NCI-H1092 (cell line): ENCODE measurements around the gene KLHDC4.

Source experiments
- DNase-seq: peaks from one replicate; lab custom pipeline; 2025; lab: John Stamatoyannopoulos, UW

KLHDC4 gene

GRCh38 chr16:87698676-87699199, 67.0 kb downstream of the KLHDC4 start:
- DNase-seq = no peak

DNA sequence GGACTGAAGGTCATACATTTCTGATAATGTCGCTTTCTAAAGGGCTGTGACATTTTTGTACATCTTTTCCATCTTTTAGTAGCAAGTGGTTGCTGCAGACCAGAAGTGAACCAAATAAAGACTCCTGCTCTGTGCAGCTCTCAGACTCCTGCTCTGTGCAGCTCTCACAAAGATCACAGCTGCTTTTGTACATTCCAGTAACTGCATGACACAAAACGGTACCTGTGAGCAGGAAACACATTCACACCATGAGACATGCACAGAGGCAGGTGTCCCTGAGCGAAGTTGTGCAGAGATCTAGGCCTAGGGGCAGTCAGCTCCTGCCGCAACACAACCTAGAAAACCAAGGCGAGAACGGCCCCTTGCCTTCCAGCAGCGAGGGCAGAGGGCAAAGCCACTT, 67.5 kb downstream of the KLHDC4 start:
- no peak for DNase-seq

GRCh38 chr16:87697792-87698191, 68.0 kb downstream of the KLHDC4 start:
- no peak for DNase-seq

DNA sequence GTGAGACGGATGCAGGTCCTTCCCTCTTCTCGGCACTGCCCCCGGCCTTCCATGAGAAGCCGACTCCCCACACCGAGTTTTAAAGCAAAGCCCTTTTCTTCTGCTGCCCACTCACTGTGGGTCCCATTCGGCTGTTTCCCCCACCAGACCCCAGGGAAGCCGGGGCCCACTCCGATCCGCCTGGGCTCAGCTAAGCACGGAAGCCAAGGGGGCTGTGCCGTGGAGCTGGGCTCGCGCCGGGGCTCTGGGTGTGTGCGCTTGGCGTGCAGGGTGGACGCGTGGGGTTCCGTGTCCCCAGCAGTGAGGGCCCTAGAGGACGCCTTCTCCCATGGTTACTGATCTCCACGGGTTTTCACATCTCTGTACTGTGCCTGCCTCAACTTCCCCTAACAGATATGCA, 68.5 kb downstream of the KLHDC4 start:
- DNase-seq = no peak

DNA sequence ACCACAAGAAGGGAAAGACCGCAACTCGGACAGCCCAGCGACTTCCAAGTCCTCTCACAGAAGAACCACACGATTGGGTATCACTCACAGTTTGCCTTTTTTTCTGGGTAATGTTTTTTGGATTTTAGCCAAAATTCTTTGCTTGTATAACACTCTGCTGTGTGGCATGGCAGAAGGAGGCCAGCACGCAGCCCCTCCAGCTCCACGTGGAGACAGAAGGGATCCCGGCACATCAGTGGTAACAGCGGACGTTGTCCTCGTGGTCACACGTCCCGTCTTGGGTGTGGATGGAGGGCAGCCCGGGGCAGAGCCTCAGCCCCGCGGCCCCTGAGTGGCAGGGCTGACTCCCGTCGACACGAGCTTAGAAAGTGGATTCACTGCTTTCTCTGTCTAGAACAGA, 69.1 kb downstream of the KLHDC4 start:
- no peak for DNase-seq

DNA sequence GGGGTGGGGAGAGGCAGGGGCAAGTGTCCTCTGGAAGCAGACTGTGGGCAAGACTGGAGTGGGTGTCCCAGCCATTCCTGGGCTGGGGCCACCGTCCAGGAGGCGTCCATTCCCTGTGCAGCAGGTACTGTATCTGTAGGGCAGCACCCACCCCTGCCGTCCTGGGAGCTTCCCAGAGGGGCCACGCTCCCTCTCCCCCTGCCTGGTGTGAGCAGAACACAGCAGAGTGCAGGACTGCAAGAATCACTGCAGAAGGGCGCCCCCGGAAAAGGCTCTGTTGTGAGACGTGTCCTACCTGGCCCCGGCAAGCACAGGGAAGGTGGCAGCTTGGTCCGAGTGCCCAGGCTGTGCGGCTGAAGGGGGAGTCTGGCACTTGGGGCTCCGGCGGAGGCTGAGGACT, 70.3 kb downstream of the KLHDC4 start:
- DNase-seq = no peak

DNA sequence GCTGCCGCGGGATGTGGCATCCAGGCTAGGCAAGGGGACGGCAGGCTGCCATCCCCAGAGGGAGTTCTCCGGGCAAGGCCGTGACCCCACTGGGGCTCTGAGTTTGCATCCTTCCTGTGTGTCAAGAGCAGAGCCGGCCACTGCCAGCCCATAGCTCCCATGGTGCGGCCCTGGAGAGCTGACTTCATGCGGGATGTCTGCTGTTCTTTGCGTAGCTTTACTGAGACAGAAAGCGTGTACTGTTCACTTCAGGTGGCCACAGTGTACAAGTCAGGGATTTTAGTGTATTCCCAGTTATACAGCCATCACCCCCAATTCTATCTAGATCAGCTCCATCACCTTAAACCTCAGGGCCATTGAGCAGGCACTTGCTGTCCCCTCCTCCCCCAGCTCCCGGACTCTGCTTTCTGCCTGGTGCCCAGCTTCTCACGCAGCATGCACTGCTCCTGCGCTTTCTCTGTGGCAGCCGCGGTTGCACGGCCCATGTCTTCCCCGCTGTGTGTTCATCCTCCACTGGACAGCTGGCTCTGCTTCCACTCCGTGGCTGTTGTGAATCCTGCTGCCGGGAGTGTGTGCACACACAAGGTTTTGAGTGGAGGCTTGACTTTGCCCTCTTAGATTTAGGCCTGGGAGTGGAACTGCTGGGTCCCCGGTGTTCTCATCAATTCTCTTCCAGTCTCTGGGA, 71.2 kb downstream of the KLHDC4 start:
- no peak for DNase-seq

- no peak for DNase-seq
Observed at GRCh38 chr16:87693827-87694226, 72.0 kb downstream of the KLHDC4 start.

- DNase-seq = no peak
Observed at GRCh38 chr16:87692756-87693155, 73.0 kb downstream of the KLHDC4 start.

GRCh38 chr16:87692176-87692575, 73.6 kb downstream of the KLHDC4 start:
- DNase-seq = no peak

GRCh38 chr16:87691686-87692079, 74.1 kb downstream of the KLHDC4 start:
- DNase-seq = no peak

DNA sequence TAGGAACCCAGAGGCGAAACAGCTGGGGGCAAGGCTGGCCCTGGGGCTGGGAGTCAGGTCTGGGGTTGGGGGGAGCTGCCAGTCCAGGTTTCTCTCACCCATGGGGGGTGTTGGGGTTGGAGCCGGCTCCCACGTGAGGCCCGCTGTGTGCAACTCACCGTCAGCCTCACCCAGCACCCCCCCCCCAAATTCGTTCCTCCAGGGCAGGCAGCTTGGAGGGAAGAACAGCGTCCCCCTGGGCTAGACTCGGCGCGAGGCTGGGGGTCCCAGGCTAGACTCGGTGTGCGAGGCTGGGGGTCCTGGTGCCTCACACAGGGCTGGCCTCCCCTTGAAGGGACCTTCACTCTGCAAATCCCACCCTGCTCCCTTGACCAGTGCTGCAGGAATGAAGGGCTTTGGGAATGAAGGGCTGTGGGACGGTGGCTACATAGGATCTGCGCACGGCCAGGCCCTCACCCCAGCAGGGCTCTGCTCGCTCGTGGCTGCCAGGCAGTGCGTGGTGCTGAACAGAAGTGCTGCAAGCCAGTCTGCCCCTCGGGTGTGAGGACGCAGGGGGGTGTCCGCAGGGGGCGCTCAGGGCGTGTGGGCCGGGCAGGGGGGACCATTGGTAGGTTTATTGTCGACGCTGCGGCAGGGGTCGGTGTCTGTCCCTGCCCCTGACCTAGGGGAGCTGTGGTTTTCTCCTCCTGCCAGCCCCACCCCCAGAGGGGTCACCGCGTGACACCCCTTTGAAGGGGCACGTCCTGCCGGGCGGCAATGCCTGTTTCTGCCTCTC, 74.7 kb downstream of the KLHDC4 start:
- DNase-seq = no peak

- no peak for DNase-seq
Observed at GRCh38 chr16:87689956-87690465, 75.8 kb downstream of the KLHDC4 start.

DNA sequence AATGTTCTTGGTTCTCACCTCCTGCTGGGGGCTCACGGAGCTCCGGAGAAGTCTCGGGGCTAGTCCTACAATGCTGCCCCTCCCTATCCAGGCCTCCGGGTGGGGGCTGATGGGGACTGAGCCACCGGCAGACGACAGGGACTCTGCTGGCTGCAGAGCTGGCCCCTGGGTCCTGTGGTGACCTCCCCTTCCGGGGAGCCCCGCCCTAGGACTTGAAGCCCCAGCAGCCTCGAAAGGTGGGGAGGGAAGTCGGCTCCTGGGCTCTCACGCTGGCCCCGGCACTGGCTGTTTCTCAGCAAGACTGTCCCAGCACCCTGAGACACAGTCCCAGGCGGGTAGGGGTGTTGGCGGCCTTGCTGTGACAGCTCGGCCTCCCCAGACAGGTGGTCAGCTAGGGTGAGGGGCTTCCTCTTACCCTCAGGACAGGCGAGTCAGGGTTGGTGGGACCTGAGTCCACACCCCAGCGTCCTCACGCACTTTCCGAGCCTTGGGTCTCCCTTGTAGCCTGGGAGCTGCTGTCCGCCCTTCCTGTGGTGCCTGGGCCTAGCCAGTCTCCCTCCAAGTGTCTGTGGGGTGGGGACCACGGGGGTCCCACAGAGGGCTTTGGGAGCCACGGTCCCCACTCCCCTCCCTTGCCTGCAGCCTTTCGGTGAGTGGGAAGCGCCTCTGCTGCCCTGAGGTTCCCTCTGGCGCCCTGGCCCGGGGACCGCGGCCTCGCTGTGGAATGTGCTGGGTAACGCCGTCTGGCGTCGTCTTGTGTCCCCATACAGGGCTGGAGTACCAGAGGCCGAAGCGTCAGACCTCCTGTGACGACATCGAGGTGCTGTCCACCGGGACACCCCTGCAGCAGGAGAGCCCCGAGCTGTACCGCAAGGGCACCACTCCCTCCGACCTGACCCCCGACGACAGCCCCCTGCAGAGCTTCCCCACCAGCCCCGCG, 76.6 kb downstream of the KLHDC4 start:
- no peak for DNase-seq

DNA sequence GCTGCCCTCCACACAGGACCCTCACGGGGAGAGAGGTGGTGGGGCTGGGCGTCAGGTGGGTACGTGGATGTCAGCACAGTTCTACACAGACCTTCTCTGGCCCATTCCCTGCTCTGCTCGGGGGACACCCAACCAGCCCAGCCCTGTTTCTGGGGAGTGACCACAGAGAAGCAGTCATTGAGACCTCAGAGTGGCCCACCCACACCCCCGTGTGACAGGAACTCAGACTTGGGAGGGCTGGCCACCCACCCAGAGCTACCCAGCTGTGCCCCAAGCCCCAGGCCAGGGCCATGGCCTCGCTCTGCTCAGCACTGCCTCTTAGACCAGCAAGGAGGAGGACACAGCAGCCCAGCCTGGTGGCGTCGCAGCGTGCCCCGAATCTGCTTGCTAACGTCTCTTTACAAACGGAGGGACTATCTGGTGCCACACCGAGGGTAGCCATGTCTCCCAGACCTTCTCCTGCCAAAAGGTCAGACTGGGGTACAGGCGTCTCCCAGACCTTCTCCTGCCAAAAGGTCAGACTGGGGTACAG, 77.7 kb downstream of the KLHDC4 start:
- no peak for DNase-seq

GRCh38 chr16:87687126-87687910, 78.5 kb downstream of the KLHDC4 start:
- DNase-seq = no peak

GRCh38 chr16:87686697-87687096, 79.1 kb downstream of the KLHDC4 start:
- DNase-seq = no peak

- DNase-seq = no peak
Observed at GRCh38 chr16:87685766-87686165, 80.0 kb downstream of the KLHDC4 start.

DNA sequence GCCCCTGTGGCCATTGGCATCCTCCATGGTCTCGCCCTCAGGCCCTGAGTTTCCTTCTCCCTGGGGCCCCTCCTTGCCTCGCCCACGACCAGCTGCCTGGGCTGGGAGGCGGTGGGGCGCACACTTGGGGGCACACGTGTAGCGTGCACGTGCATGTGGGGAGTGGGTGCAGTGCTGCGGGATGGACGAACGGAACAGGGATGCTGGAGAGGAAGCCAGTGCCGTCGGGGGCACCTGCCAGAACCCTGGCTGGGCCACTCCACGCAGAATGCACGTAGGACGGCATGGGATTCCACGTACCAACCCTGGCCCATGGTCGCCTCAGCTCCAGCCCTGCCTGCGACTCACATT, 80.4 kb downstream of the KLHDC4 start:
- DNase-seq = no peak

DNA sequence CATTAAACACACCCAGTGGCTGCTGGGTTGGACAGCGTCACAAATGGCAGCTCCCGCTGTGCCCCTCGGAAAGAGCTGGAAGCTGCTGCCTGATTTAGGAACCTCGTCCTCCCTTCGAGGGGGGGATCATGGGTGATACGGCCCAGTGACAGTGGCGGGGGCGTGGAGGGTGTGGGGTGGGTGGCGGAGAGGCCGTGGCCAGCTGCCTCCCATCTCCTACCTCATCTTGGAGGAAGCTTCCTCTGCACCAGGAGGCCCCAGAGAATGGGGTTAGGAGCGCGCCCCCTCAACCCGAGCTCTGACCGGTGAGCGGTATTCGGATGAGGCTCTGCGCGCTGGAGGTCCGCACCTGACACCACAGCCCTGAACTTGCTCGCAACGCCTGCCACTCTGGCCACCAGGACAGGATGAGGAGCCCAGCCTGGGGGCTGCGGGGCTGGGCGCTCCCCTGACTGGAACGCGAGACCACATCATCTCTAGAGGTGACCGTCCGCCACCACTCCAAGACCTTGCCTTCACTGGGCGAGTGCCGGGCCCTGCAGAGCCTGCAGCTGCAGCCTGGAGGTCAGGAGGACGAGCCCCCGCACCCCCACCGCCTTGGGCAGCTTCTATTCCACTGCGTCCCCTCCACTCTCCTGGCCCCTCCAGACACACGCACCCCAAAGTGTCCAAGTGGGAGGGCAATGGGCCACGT, 80.9 kb downstream of the KLHDC4 start:
- DNase-seq = no peak
